CD4-positive, CD25-positive, alpha-beta regulatory T cell (primary cell): Measurements from ENCODE around the gene MAGOHB. TPM values are rescaled to one million over a fixed set of nuclear protein-coding genes. Genes with fewer than 3 reads are reported as not detected.

Source experiments
- ATAC-seq, 2 donors: fragments of 150-1000 bp; cut with Tn5 transposase; one replicate each; pipeline ENCODE4 v1.10.0; 2021; ENCODE audit warnings: low read depth in 2 of 2, moderate number of reproducible peaks in 2 of 2, moderate library complexity in 1 of 2
- DNase-seq, 3 donors: peaks; one replicate each; pipeline versions ENCODE4 v3.0.0 to v3.0.0-alpha.2; 2012 to 2022; ENCODE audit warnings: mixed read lengths in 1 of 3
- H3K27ac ChIP-seq: one replicate; pipeline ENCODE4 v1.7.0; 2013; ENCODE audit warnings: mild to moderate bottlenecking, low read length; ENCODE audit not compliant: insufficient read depth, poor library complexity, severe bottlenecking
- H3K27me3 ChIP-seq: one replicate; pipeline ENCODE4 v1.7.0; 2013; ENCODE audit warnings: low read length; ENCODE audit not compliant: control insufficient read depth, insufficient read depth
- H3K36me3 ChIP-seq: one replicate; pipeline ENCODE4 v1.7.0; 2013; ENCODE audit warnings: mild to moderate bottlenecking, low read length, moderate library complexity; ENCODE audit not compliant: control insufficient read depth, insufficient read depth
- H3K4me1 ChIP-seq: 2 replicates; pipeline ENCODE4 v1.7.0; 2013; ENCODE audit warnings: mild to moderate bottlenecking, low read length; ENCODE audit not compliant: insufficient read depth, control insufficient read depth, poor library complexity, severe bottlenecking
- H3K4me3 ChIP-seq: one replicate; pipeline ENCODE4 v1.7.0; 2013; ENCODE audit warnings: low read depth, mild to moderate bottlenecking, low read length, moderate library complexity
- H3K9me3 ChIP-seq, 2 experiments: 1 replicate in 1 of 2; 2 replicates in 1 of 2; pipeline ENCODE4 v1.7.0; 2013; ENCODE audit warnings: low read length in 2 of 2, mild to moderate bottlenecking in 1 of 2, moderate library complexity in 1 of 2; ENCODE audit not compliant: control insufficient read depth in 2 of 2
- H3K27ac Mint-ChIP-seq, 3 donors: one replicate each; pipeline ENCODE4 v1.8.0; 2020 to 2022; ENCODE audit warnings: mild to moderate bottlenecking in 3 of 3, mixed read lengths in 3 of 3, moderate library complexity in 2 of 3
- H3K27me3 Mint-ChIP-seq: one replicate; pipeline ENCODE4 v1.8.0; 2022; ENCODE audit warnings: mild to moderate bottlenecking, mixed read lengths
- H3K36me3 Mint-ChIP-seq: one replicate; pipeline ENCODE4 v1.8.0; 2020; ENCODE audit warnings: mixed read lengths
- H3K4me1 Mint-ChIP-seq, 4 donors: one replicate each; pipeline ENCODE4 v1.8.0; 2020 to 2022; ENCODE audit warnings: mixed read lengths in 4 of 4, mild to moderate bottlenecking in 1 of 4
- H3K4me3 Mint-ChIP-seq, 4 donors: one replicate each; pipeline ENCODE4 v1.8.0; 2020 to 2022; ENCODE audit warnings: mild to moderate bottlenecking in 4 of 4, mixed read lengths in 4 of 4, moderate library complexity in 3 of 4
- H3K9me3 Mint-ChIP-seq, 7 donors: one replicate each; pipeline ENCODE4 v1.8.0; 2020 to 2022; ENCODE audit warnings: mixed read lengths in 7 of 7, mild to moderate bottlenecking in 3 of 7, moderate library complexity in 2 of 7
- polyA plus RNA-seq, 4 donors: library from polyadenylated mRNA; unstranded; fragments of 300-500 nt; fragmentation: Illumina TruSeq; gene quantifications; one replicate each; pipeline ENCODE4 v1.2.3, GENCODE V29; 2021
- total RNA-seq: library from RNA; stranded (reverse); gene quantifications from one replicate; pipeline ENCODE4 v1.2.3, GENCODE V29; 2022

Gene MAGOHB
- total and polyA plus RNA-seq, 5 donors from 2014 or later, result 13.8 to 53.8 (median 41.8) TPM

DNA sequence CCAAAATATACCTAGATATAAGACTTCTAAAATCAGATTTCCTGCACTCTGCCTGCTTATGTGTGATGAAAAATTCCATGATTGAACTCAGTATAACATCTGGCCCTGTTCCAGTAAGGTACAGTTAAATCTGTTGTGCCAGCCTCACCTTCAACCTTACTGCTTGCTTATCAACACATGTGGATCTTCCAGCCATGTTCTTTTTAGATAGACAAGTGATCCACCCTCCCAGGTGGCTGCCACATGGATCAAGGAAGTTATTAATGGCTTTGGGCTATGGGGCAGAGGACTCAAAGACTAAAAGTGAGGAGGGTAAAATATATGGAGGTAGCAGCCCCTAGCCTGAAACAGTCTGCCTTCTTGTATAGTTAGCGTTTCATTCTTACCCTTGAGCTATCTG, 25.3 kb upstream of the MAGOHB start:
- H3K36me3 Mint-ChIP-seq, result no peaks in the 10 kb centered on the region
- Histone ChIP-seq H3K27ac (no peak overlapping the region), H3K27me3 (peaks cover 13% of the 10 kb centered on the region), H3K36me3 (no peaks in the 10 kb centered on the region), H3K4me1 (no peaks in the 10 kb centered on the region), H3K4me3 (no peak overlapping the region), H3K9me3 (no peaks in the 10 kb centered on the region)
- H3K27ac Mint-ChIP-seq, result no peak overlapping the region
- ATAC-seq, result no peak
- H3K27me3 Mint-ChIP-seq, result peaks cover 19% of the 10 kb centered on the region
- no peak for DNase-seq
- no peak overlapping the region for H3K4me3 Mint-ChIP-seq
- no peaks in the 10 kb centered on the region for H3K4me1 Mint-ChIP-seq
- H3K9me3 Mint-ChIP-seq, result no peaks in the 10 kb centered on the region

DNA sequence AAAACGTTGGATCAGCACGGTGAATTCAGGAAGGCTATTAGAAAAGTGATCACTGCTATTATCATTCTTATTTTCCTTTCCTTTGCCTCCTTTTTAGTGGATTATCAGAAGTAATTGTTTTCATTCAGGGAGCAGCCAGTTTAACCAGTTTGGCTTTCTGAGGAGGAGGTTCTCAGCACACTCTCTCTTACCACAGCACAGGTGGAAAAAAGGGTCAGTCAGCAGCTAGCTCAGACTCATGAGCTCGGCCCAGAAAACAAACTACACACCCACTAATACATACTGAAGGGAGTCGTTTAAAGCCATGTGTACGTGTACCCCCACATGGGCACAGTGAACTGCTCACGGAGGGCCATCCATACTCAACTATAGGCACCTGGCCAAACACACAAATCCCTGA, 23.2 kb upstream of the MAGOHB start:
- H3K4me3 Mint-ChIP-seq, result no peak overlapping the region
- H3K9me3 Mint-ChIP-seq, result no peaks in the 10 kb centered on the region
- Histone ChIP-seq H3K4me3 (no peak overlapping the region), H3K4me1 (no peaks in the 10 kb centered on the region), H3K36me3 (no peaks in the 10 kb centered on the region), H3K27me3 (peaks cover 12% of the 10 kb centered on the region), H3K9me3 (no peaks in the 10 kb centered on the region), H3K27ac (no peak overlapping the region)
- no peaks in the 10 kb centered on the region for H3K4me1 Mint-ChIP-seq
- no peak overlapping the region for H3K27ac Mint-ChIP-seq
- ATAC-seq (no peak), DNase-seq (no peak)
- no peaks in the 10 kb centered on the region for H3K36me3 Mint-ChIP-seq
- H3K27me3 Mint-ChIP-seq, result peaks cover 22% of the 10 kb centered on the region

DNA sequence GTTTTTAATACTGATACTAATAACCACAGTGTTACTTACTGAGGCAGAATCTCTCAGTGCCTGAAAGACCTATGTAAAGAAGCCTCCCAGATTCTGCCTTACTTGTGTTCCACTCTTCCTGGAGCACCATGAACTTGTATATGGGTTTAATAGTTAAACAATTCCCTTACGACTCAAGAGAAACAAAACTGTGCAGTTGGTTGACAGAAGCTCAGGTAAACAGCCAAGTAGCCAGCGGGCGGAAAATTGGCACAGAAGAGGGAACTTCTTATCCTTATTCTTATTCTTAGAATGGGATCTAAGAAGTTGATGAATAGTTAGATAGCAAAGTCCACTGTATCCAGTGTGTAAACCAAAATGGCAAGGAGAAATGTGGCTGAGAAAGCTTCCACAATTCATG, 22.7 kb upstream of the MAGOHB start:
- no peak for ATAC-seq
- peaks cover 22% of the 10 kb centered on the region for H3K27me3 Mint-ChIP-seq
- no peaks in the 10 kb centered on the region for H3K9me3 Mint-ChIP-seq

DNA sequence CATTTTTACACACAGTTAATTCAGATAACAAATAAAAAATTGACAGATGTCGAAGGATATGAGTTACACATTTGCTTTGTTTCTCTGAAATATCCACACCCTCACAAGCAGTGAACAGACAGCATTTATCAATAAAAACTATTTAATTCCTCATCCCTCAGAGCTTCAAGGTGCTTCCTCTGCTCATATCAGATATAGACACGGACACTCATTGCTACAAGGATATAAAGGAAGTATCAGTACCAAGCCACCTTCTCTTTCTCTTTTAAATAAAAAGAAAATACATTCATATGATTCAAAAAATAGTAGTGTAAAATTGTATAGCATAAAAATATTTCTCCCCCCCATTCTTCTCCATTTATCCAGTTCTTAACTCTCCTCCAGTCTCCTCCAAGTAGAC, 21.9 kb upstream of the MAGOHB start:
- no peak overlapping the region for H3K4me3 ChIP-seq
- H3K36me3 Mint-ChIP-seq, result no peaks in the 10 kb centered on the region
- no peak overlapping the region for H3K4me3 Mint-ChIP-seq
- no peaks in the 10 kb centered on the region for H3K9me3 ChIP-seq
- H3K27me3 ChIP-seq, result peaks cover 11% of the 10 kb centered on the region
- H3K27ac Mint-ChIP-seq, result no peak overlapping the region
- H3K36me3 ChIP-seq, result no peaks in the 10 kb centered on the region
- H3K27ac ChIP-seq, result no peak overlapping the region
- H3K4me1 ChIP-seq, result no peaks in the 10 kb centered on the region
- peaks cover 22% of the 10 kb centered on the region for H3K27me3 Mint-ChIP-seq
- H3K9me3 Mint-ChIP-seq, result no peaks in the 10 kb centered on the region
- H3K4me1 Mint-ChIP-seq, result no peaks in the 10 kb centered on the region
- ATAC-seq, result no peak
- DNase-seq, result no peak

More for the DNA sequence above, 22.7 kb upstream of the MAGOHB start:
- no peak overlapping the region for H3K27ac ChIP-seq
- H3K36me3 ChIP-seq, result no peaks in the 10 kb centered on the region
- H3K9me3 ChIP-seq, result no peaks in the 10 kb centered on the region
- Mint-ChIP-seq H3K36me3 (no peaks in the 10 kb centered on the region), H3K4me3 (no peak overlapping the region), H3K27ac (no peak overlapping the region), H3K4me1 (no peaks in the 10 kb centered on the region)
- H3K4me3 ChIP-seq, result no peak overlapping the region
- H3K27me3 ChIP-seq, result peaks cover 11% of the 10 kb centered on the region
- DNase-seq, result no peak
- H3K4me1 ChIP-seq, result no peaks in the 10 kb centered on the region

DNA sequence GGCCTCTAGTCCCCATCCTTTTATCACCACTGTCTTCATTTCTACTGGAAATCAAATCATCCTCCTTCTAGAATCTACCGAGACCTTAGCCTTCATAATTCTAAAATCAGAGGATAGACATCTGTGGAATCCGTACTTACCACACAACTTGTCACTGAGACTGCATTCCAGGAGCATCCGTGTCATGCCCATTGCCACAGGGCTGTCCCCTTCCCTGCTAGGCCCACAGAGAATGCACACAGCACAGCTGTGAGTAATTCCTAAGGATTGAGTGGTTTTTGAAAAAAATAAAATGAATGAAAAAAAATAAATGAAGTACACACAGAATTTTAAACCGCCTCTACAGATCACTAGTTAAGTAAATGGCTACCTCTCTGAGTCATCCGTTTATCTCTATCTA, 21.0 kb upstream of the MAGOHB start:
- Histone ChIP-seq H3K4me1 (no peaks in the 10 kb centered on the region), H3K27ac (no peak overlapping the region), H3K4me3 (no peak overlapping the region), H3K27me3 (peaks cover 14% of the 10 kb centered on the region), H3K36me3 (no peaks in the 10 kb centered on the region), H3K9me3 (no peaks in the 10 kb centered on the region)
- Mint-ChIP-seq H3K4me1 (no peaks in the 10 kb centered on the region), H3K27me3 (peaks cover 22% of the 10 kb centered on the region), H3K4me3 (no peak overlapping the region), H3K36me3 (no peaks in the 10 kb centered on the region), H3K9me3 (no peaks in the 10 kb centered on the region), H3K27ac (no peak overlapping the region)
- ATAC-seq (no peak), DNase-seq (no peak)

DNA sequence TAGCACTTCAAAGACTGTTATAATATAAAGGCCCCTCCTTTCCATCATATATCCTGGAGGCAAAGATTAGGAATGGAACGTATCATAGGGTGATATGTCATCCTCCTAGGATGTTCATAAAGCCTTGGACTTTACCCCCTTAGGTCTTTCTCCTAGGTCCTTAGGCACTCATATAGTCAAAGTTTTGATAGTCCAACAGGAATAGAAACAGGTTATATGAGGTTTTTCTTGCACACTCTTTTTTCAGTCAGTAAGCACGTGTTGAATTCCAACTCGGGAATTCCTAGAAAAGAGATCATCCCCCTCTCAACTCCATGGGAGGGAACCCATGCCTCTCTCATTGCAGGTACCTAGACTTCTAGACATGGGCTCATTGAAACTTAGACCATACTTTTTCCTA, 20.1 kb upstream of the MAGOHB start:
- Histone ChIP-seq H3K36me3 (no peaks in the 10 kb centered on the region), H3K4me3 (no peak overlapping the region), H3K27me3 (peaks cover 15% of the 10 kb centered on the region), H3K9me3 (no peaks in the 10 kb centered on the region), H3K4me1 (no peaks in the 10 kb centered on the region), H3K27ac (no peak overlapping the region)
- Mint-ChIP-seq H3K27me3 (peaks cover 15% of the 10 kb centered on the region), H3K9me3 (no peaks in the 10 kb centered on the region), H3K4me3 (no peak overlapping the region), H3K27ac (no peak overlapping the region), H3K36me3 (no peaks in the 10 kb centered on the region), H3K4me1 (no peaks in the 10 kb centered on the region)
- DNase-seq (no peak), ATAC-seq (no peak)

DNA sequence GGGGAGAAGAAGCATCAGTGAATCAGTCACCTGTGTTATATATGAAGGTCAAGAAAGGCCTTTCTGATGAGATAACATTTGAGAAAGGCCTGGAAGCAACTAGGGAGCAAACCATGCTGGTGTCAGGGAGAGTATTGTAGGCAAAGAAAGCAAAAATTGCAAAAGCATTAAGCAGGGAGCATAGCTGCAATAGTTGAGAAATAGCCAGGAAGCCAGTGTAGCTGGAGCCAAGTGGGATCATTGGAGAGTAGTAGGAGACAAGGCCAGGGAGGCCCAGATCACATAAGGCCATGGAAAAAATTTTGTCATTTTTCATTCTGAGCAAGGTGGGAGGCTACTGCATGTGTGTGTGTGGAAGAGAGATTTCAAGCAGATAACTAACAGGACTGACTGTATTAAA, 18.8 kb upstream of the MAGOHB start:
- Histone ChIP-seq H3K27ac (no peak overlapping the region), H3K36me3 (no peaks in the 10 kb centered on the region), H3K4me1 (no peaks in the 10 kb centered on the region), H3K9me3 (no peaks in the 10 kb centered on the region), H3K4me3 (no peak overlapping the region), H3K27me3 (peaks cover 15% of the 10 kb centered on the region)
- H3K36me3 Mint-ChIP-seq, result no peaks in the 10 kb centered on the region
- peaks cover 0 to 2% (median 0%) of the 10 kb centered on the region in 7 donors for H3K9me3 Mint-ChIP-seq
- no peak overlapping the region for H3K27ac Mint-ChIP-seq
- DNase-seq, result no peak
- H3K4me1 Mint-ChIP-seq, result no peaks in the 10 kb centered on the region
- no peak for ATAC-seq
- H3K4me3 Mint-ChIP-seq, result no peak overlapping the region
- peaks cover 18% of the 10 kb centered on the region for H3K27me3 Mint-ChIP-seq

DNA sequence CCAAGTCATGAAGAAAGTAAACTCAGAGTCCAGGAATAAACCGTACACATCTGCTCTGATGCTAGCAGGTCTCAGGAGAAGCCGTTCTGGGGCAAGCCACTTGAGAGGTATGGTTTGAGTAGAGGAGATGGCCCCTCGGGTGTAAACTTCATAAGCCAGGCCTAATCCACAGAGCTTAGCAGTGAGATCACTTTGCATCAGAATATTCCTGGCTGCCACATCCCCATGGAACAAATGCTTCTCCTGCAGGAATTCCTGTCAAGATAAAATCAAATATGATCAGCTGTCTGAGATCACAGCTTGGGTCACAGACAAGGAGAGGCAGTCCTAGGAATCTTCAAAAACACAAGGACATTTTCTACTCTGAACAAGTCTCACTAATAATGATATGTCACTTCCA, 11.2 kb upstream of the MAGOHB start:
- H3K4me1 Mint-ChIP-seq, result no peaks in the 10 kb centered on the region
- ATAC-seq, result no peak
- no peak overlapping the region for H3K27ac ChIP-seq
- H3K9me3 Mint-ChIP-seq, result peaks cover 0 to 2% (median 0%) of the 10 kb centered on the region in 7 donors
- no peak for DNase-seq
- H3K4me3 Mint-ChIP-seq, result no peak overlapping the region
- H3K27me3 Mint-ChIP-seq, result peaks cover 19% of the 10 kb centered on the region
- H3K4me3 ChIP-seq, result no peak overlapping the region
- H3K36me3 ChIP-seq, result no peaks in the 10 kb centered on the region
- H3K27me3 ChIP-seq, result peaks cover 31% of the 10 kb centered on the region
- no peaks in the 10 kb centered on the region for H3K9me3 ChIP-seq
- H3K36me3 Mint-ChIP-seq, result no peaks in the 10 kb centered on the region
- no peak overlapping the region for H3K27ac Mint-ChIP-seq
- no peaks in the 10 kb centered on the region for H3K4me1 ChIP-seq
